Nephron progenitor cell (in vitro differentiated cells): ENCODE data around the gene CEP63.

Experiments used
- DNase-seq: peaks from one replicate; pipeline ENCODE4 v3.0.0; 2021
- H3K27ac Mint-ChIP-seq: 2 replicates; pipeline ENCODE4 v1.8.0; 2021; ENCODE audit warnings: mild to moderate bottlenecking, moderate library complexity, mixed read lengths
- H3K27me3 Mint-ChIP-seq: 2 replicates; pipeline ENCODE4 v1.8.0; 2021; ENCODE audit warnings: mild to moderate bottlenecking, low read depth, mixed read lengths; ENCODE audit not compliant: poor library complexity
- H3K36me3 Mint-ChIP-seq: 2 replicates; pipeline ENCODE4 v1.8.0; 2021; ENCODE audit warnings: low read depth, mixed read lengths
- H3K4me1 Mint-ChIP-seq: 2 replicates; pipeline ENCODE4 v1.8.0; 2021; ENCODE audit warnings: mixed read lengths
- H3K4me3 Mint-ChIP-seq: 2 replicates; pipeline ENCODE4 v1.8.0; 2021; ENCODE audit warnings: mild to moderate bottlenecking, moderate library complexity, mixed read lengths
- H3K9me3 Mint-ChIP-seq: 2 replicates; pipeline ENCODE4 v1.8.0; 2021; ENCODE audit warnings: mild to moderate bottlenecking, moderate library complexity, mixed read lengths
- TF ChIP-seq, protein P1 (sequence below): fragments of 200-600 bp; sonication (generic); IDR thresholded peaks from 2 replicates; pipeline ENCODE4 v1.5.0; 2021; ENCODE audit warnings: antibody characterized with exemption

The CEP63 gene

GRCh38 chr3:134525293-134525692 lies 39.4 kb downstream of the CEP63 start:
- H3K27me3 Mint-ChIP-seq: no peaks in the 10 kb centered on the region
- H3K27ac Mint-ChIP-seq: no peak overlapping the region
- no peak overlapping the region for H3K4me3 Mint-ChIP-seq
- TF ChIP-seq, protein P1, sequence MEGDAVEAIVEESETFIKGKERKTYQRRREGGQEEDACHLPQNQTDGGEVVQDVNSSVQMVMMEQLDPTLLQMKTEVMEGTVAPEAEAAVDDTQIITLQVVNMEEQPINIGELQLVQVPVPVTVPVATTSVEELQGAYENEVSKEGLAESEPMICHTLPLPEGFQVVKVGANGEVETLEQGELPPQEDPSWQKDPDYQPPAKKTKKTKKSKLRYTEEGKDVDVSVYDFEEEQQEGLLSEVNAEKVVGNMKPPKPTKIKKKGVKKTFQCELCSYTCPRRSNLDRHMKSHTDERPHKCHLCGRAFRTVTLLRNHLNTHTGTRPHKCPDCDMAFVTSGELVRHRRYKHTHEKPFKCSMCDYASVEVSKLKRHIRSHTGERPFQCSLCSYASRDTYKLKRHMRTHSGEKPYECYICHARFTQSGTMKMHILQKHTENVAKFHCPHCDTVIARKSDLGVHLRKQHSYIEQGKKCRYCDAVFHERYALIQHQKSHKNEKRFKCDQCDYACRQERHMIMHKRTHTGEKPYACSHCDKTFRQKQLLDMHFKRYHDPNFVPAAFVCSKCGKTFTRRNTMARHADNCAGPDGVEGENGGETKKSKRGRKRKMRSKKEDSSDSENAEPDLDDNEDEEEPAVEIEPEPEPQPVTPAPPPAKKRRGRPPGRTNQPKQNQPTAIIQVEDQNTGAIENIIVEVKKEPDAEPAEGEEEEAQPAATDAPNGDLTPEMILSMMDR: no peak
- H3K9me3 Mint-ChIP-seq: peaks cover 58% of the 10 kb centered on the region
- H3K4me1 Mint-ChIP-seq: no peaks in the 10 kb centered on the region
- DNase-seq: no peak
- H3K36me3 Mint-ChIP-seq: peaks cover 76% of the 10 kb centered on the region

DNA sequence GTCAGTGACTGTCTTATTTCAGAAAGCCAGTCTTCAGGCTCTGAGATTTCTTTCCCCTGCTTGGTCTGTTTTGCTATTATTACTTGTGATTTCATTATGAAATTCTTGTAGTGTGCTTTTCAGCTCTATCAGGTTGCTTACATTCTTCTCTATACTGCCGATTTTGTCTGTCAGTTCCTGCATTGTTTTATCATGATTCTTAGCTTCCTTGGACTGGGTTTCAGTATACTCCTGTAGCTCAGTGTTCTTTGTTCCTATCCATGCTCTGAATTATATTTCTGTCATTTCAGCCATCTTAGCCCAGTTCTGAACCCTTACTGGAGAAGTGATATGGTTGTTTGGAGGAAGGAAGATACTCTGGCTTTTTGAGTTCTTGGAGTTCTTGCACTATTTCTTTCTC lies 40.5 kb downstream of the CEP63 start:
- H3K9me3 Mint-ChIP-seq: peaks cover 49% of the 10 kb centered on the region

GRCh38 chr3:134527037-134527436 lies 41.2 kb downstream of the CEP63 start:
- Mint-ChIP-seq H3K4me3 (no peak overlapping the region), H3K27me3 (no peaks in the 10 kb centered on the region), H3K9me3 (peaks cover 44% of the 10 kb centered on the region), H3K4me1 (no peaks in the 10 kb centered on the region), H3K27ac (no peak overlapping the region), H3K36me3 (peaks cover 60% of the 10 kb centered on the region)
- TF ChIP-seq, protein P1: no peak
- DNase-seq: peak; percentile 8

More for the DNA sequence above, 40.5 kb downstream of the CEP63 start:
- DNase-seq: no peak
- no peak overlapping the region for H3K4me3 Mint-ChIP-seq
- TF ChIP-seq, protein P1: no peak
- no peaks in the 10 kb centered on the region for H3K27me3 Mint-ChIP-seq
- H3K36me3 Mint-ChIP-seq: peaks cover 67% of the 10 kb centered on the region
- no peak overlapping the region for H3K27ac Mint-ChIP-seq
- H3K4me1 Mint-ChIP-seq: no peaks in the 10 kb centered on the region

DNA sequence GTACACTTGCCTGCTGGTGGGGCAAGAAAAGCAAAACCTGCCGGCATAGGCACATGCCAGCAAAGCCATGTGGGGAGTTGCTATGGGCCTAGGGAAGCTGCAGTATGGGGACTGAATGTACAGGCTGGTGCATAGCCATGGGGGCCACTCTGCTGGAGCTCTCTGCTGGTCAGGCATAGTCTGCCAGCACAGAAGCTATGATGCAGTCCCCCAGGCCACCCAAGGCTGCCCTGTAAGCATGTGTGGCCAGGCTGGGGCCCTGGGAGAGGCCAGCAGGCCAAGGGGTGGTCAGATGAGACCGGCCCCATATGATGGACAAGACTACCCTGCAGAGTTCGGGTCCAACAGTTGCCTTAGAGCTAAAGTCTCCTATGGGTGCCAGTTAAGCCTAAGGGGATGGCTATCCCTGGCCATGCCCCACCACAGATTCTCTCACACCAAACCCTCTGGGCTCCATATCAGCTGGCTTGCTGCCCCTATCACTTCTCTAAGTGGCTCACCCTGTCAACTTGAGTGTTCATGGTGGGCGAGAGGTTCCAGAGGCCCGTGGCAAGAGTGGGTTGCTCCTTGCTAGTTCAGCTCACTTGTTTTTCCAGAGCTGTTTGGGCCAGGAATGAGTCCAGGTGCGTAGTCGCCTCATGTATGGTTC lies 41.8 kb downstream of the CEP63 start:
- Mint-ChIP-seq H3K4me3 (no peak overlapping the region), H3K9me3 (peaks cover 38% of the 10 kb centered on the region), H3K4me1 (no peaks in the 10 kb centered on the region), H3K27me3 (no peaks in the 10 kb centered on the region), H3K36me3 (peaks cover 57% of the 10 kb centered on the region), H3K27ac (no peak overlapping the region)
- TF ChIP-seq, protein P1: no peak
- no peak for DNase-seq

DNA sequence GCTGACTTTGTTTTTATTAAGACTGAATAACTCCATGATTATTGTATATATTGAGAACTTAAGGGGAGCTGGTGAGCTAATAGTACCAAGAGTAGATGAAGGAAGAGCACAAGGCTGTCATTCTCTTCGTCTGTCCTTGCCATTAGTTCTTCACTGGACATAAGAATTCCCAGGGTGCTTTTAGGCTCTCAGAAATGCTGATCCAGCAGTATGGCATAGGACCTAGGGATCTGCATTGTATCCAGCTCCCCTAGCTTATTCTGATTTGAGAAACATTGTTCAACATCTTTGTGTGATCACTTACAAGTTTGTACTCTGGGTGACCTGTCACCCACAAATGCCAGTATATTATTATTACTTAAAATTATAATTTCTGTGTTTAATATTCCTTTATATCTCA lies 47.6 kb downstream of the CEP63 start:
- DNase-seq: no peak
- TF ChIP-seq, protein P1: no peak
- H3K27me3 Mint-ChIP-seq: no peaks in the 10 kb centered on the region
- peaks cover 27% of the 10 kb centered on the region for H3K36me3 Mint-ChIP-seq
- H3K27ac Mint-ChIP-seq: no peak overlapping the region
- no peaks in the 10 kb centered on the region for H3K9me3 Mint-ChIP-seq
- H3K4me1 Mint-ChIP-seq: no peaks in the 10 kb centered on the region
- H3K4me3 Mint-ChIP-seq: no peak overlapping the region
